ENCODE results near the gene RASSF8.

RASSF8 gene

DNA sequence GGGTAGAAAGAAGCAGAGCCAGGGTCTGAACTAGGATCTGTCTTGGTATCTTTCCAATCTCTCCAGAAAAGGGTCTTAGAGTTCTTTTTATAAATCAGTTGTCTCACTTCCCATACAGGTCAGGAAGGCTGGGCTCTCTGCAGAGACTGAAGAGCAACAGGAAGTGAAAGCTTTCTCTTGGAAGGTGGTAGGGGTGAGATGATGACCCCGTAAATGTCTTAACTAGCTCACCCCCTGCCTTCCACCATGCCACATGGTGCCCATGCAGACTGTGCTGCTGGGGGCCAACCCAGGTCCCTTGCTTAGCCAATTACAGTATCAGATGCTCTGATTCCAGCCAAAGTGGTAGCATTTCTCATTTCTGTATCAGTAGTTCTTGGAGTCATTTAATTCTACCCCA is 17.6 kb upstream of the RASSF8 start:
- no peak for DNase-seq (ENCODE audit: low spot score)
- TF ChIP-seq CTCF (IDR thresholded peaks at IDR 0.05; ENCODE audit: extremely low read depth, insufficient read depth, missing control alignments) = no peak
- in situ Hi-C loops (cut with MboI; ENCODE audit: low pct_unique_long_range_greater_than_20kb, low sequenced_read_pairs, unreplicated experiment) = no loop called here

GRCh38 chr12:25942709-25943108 is 15.8 kb upstream of the RASSF8 start:
- TF ChIP-seq CTCF (IDR thresholded peaks at IDR 0.05; ENCODE audit: extremely low read depth, insufficient read depth, missing control alignments) = no peak
- no peak for DNase-seq (ENCODE audit: low spot score)

DNA sequence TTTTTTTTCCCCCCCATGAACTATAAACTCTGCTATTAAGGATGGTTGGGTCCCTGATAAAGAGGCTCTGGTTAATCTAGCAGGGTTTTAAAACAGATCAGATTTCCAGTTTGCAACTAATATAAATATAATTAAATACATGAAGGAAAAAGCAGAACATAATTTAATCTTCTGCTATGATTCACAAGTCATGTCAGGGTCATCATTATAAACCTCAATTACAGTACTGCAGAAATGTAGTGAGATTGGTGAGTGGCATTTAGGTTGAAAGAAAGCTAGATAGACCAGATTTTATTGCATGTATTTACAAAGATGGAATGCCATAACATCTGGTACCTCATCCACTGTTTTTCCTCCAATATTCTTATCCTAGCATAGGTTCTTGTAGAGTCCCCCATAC is 14.5 kb upstream of the RASSF8 start:
- in situ Hi-C loops (cut with MboI; ENCODE audit: low pct_unique_long_range_greater_than_20kb, low sequenced_read_pairs, unreplicated experiment) = no loop called here
- TF ChIP-seq CTCF (IDR thresholded peaks at IDR 0.05; ENCODE audit: extremely low read depth, insufficient read depth, missing control alignments) = no peak

More at GRCh38 chr12:25942709-25943108, 15.8 kb upstream of the RASSF8 start:
- in situ Hi-C loops (cut with MboI; ENCODE audit: low pct_unique_long_range_greater_than_20kb, low sequenced_read_pairs, unreplicated experiment) = no loop called here

DNA sequence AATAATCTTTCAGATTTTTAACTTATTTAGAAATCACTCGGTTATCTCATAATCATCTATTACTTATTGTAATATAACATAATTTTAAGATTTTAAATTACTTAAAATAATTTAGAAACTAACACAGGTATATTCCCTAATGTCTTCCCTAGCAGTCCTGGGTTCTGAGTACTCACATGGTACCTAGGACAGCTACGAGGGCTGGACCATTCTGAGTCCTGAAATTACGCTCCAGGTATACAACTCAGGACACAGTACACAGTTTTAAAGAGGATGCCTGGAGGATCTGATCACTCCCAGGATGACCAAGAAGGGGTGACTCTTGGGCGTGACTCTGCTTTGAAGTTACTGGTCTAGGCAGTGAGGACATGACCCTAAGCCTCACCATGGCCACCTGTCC is 9.1 kb upstream of the RASSF8 start:
- in situ Hi-C loops (cut with MboI; ENCODE audit: low pct_unique_long_range_greater_than_20kb, low sequenced_read_pairs, unreplicated experiment) = no loop called here
- TF ChIP-seq CTCF (IDR thresholded peaks at IDR 0.05; ENCODE audit: extremely low read depth, insufficient read depth, missing control alignments) = no peak

More for the DNA sequence above, 14.5 kb upstream of the RASSF8 start:
- DNase-seq (ENCODE audit: low spot score) = no peak

GRCh38 chr12:25950329-25951115 is 8.0 kb upstream of the RASSF8 start:
- in situ Hi-C loops (cut with MboI; ENCODE audit: low pct_unique_long_range_greater_than_20kb, low sequenced_read_pairs, unreplicated experiment) = no loop called here
- TF ChIP-seq CTCF (IDR thresholded peaks at IDR 0.05; ENCODE audit: extremely low read depth, insufficient read depth, missing control alignments) = no peak
- no peak for DNase-seq (ENCODE audit: low spot score)

More for the DNA sequence above, 9.1 kb upstream of the RASSF8 start:
- no peak for DNase-seq (ENCODE audit: low spot score)

- in situ Hi-C loops (cut with MboI; ENCODE audit: low pct_unique_long_range_greater_than_20kb, low sequenced_read_pairs, unreplicated experiment) = no loop called here
- peak; percentile 22 for DNase-seq (ENCODE audit: low spot score)
Measured at GRCh38 chr12:25957793-25958427, 572 bp upstream of the RASSF8 start.

More at GRCh38 chr12:25957793-25958427, 572 bp upstream of the RASSF8 start:
- no peak for TF ChIP-seq CTCF (IDR thresholded peaks at IDR 0.05; ENCODE audit: extremely low read depth, insufficient read depth, missing control alignments)

Measured in GM13977 (cell line).